IPS-NIHi7 (cell line): ENCODE data around the gene ZMYND10.

ENCODE experiments used
- DNase-seq: peaks from one replicate; pipeline ENCODE4 v3.0.0; 2012; ENCODE audit warnings: mixed read lengths; ENCODE audit errors: extremely low spot score

The ZMYND10 gene

DNA sequence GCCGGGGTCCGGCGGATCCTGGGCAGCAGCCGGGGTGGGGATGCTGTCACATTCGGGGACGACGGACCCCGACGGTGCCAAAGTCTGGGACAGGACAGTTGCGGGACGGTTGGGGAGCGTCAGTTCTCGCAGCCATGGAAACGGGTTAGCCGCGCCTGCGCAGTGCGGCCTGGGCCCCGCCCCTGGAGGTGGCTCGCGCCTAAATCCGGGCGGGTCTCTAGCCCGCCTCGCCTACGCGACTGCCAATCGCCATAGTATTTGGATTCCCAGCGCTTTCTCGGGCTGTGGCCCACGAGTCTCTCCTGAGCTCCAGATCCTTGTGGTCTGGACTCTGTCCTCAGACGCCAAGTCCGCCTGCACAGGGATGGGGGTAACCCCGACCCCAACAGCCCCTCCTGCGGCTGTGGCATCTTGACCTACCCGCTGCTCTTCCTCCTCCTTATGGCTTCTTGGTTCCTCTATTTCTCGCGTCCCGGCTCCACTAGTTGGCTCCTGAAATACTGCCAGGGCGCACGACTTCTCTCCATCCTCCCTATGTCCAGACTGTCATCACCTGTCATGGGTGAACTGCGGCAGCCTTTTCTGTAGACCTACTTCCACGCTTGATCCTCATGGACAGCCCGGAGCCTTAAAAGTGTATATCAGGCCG lies at the start of gene ZMYND10:
Gene ZMYND10 (minus strand): TSS at position 147 of the 649 bp plus-strand sequence. CDS start 153 bp downstream, outside the sequence.
- peak; percentile 93 for DNase-seq

DNA sequence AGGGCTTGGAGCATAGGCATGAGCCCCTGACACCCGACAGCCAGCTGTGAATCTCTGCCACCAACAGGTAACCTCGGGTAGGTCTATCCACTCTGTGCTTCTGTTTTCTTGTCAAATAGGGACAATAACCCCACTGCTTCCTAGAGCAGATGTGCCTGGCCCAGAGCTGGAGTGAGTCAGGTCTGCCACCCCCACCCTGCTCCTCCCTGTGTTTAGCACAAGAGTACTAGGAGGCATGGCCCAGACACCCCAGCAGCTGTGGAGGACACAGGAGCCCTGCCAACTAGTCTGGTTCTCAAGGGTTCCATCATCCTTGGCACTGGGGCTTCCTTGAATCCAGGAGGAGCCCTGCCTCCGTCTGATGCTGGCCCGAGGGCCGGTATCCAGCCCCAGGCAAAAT lies 47.5 kb upstream of the ZMYND10 start:
- no peak for DNase-seq

DNA sequence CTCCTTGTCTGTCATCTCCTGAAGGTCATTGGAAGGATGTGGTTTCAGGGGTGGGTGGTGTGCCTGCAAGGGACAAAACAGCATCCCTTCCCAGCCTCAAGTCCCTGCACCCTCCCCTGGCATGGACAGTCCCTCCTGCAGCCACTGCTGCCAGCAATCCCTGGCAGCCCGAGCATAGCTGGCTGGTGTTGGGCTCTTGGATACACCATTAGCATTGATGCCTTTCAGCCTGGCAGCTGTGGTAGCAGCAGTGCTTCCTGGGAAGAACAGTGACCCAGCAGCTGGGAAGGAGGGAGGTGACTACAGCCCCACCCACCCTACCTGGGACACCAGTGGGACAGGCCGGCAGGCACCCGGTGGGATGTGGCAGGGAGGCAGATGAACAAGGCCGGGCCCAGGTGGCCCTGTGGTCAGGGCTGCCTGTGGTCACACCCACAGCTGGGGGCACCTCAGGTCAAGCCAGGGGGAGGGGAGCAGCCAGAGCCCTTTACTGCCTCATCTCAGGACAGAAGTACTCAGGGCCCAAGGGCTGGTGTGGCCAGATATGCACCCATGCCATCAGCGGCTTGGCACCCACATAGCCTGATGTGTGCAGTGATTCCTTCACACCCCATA lies 46.7 kb upstream of the ZMYND10 start:
- no peak for DNase-seq

DNA sequence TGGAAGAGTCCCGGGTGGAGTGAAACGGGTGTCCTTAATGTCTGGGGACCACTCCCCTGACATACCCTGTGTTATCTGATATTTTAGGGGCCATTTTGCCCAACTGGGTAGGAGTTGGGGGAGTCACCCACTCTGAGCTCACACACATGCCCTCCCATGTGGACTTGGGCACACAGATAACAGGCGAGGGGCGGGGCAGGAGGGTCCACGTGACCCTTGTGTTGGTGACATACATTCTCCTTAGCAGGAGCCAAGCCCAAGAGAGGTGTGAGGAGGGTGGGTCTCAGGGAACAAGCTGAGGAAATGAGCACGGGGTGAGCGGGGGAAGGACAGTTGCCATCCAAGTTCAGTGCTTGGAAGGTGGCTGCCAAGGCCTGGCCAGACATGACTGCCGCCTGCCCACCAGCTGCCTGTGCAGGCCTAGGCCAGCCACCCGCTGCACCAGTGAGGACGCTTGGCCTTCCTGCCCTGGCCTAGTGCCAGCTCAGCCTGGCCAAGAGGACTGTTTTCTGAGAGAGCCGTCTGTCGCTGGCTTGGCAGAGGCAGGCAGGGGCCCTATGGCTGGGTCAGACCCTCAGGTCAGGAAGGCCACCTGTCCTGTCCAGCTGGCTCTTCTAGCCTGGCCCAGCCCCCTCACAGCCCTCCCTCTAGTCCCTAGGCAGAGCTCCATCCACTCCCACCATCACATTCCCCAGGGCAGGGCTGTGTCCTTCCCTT lies 45.1 kb upstream of the ZMYND10 start:
- DNase-seq = no peak

GRCh38 chr3:50389414-50389767 lies 43.9 kb upstream of the ZMYND10 start:
- DNase-seq = no peak

DNA sequence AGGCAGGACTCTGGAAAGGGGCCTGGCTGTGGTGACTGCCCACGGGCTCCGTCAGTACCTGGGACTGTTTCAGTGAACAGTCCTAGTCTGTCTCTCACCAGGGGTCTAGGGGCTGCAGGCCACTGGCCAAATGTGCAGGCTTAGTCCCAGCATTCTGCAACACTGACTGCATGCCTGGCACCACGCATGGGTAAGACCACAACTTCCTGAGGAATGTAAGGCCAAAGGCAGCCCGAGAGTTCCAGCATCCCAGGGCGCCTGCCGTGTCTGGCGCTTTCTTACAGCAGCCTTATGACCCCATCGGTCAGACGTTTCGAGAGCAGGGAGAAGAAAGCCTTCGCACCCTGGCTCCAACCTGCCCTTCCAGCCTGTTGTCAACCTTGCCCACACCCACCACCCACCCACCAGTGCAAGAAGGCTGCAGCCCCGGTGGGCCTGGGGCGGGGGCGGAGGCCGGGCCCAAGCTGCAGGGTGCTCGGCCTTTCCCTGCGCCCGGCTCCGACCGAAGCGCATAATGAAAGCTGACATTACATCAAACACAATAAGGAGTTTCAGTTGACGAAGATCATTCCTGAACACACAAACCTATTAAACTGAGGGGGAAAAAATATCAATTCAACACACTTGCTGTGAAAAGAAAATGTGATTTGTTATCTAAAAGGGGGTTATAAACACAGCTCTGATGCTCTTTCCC lies 43.3 kb upstream of the ZMYND10 start:
- no peak for DNase-seq

- DNase-seq = peak; percentile 88
Measured at GRCh38 chr3:50388016-50388719, 42.6 kb upstream of the ZMYND10 start.

DNA sequence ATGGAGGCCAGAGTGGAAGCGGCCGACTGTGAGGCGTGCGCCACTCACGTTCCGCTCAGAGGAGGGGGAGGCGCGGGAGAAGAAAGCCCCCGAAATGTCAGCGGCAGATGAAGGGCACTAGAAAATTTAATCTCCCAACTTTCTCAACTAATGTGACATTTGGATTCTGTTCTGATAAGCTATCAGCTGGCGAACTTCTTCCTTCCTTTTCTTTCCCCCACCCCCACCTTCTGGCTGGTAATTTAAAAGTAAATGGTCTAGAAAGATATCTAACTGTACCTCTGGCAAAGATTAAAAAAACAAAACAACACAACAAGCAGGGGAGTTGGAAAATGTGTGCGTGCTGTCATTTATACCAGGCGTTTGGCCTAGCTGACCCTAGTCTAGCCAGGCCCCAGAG lies 40.2 kb upstream of the ZMYND10 start:
- no peak for DNase-seq

GRCh38 chr3:50383750-50384149 lies 38.2 kb upstream of the ZMYND10 start:
- no peak for DNase-seq

DNA sequence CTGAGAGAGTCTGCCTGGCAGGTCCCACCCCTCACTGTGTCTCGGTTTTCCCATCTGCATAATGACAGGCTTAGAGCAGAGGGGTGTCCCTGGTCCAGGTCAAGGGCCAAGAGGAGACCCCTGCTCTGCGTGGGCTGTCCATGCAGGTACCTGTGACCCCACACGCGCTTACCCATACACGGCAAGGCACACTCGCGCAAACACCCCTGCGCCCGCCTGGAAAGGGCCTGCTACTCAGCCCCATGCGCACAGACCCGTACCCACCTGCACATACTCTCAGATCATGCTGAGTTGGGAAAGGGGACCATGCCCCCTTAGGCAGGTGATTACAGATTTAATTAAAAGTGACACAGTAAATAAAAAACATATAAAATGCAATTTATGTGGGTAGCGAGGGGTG lies 37.2 kb upstream of the ZMYND10 start:
- no peak for DNase-seq

DNA sequence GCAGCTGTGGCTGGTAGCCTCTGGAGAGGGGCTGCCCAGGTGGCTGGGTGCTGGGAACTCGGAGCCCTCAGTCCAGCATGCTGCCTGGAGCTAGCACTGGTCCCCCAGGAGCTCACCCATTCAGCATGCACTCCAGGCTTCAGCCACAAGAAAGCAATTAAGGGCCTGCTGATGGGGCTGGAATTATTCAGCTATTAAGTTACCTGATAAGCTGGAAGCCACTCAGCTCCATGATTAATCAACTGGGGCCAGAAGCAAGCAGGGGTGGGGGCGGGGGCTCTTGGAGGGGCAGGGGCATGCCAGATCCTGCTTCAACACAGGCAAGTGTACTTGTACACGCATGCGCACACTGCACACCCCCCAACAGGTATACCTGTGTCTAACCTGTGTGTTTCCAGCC lies 35.9 kb upstream of the ZMYND10 start:
- DNase-seq = no peak

- DNase-seq = no peak
Measured at GRCh38 chr3:50380405-50381085, 35.0 kb upstream of the ZMYND10 start.

DNA sequence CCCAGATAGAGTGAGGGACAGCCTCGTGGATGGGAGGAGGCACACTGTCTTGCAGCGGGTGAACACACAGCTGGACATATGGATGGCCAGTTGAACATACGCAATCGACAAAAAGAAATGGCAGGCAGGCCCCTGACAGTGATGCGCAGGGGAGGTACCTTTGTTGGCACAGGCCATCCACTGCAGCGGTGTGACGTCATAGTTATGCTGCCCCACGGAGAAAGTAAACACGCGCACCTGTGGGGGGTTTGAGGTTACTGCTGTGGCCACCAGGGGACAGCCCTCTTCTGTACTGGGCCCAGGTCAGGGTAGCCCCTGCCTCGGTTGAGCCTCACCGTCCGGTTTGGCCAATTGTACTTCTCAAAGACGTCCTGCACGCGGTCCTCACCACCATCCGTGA lies 33.2 kb upstream of the ZMYND10 start:
- DNase-seq = no peak

- peak; percentile 52 for DNase-seq
Measured at GRCh38 chr3:50378024-50378423, 32.5 kb upstream of the ZMYND10 start.

- DNase-seq = peak; percentile 76
Measured at GRCh38 chr3:50375258-50375931, 29.9 kb upstream of the ZMYND10 start.

GRCh38 chr3:50374363-50375257 lies 29.1 kb upstream of the ZMYND10 start:
- no peak for DNase-seq

DNA sequence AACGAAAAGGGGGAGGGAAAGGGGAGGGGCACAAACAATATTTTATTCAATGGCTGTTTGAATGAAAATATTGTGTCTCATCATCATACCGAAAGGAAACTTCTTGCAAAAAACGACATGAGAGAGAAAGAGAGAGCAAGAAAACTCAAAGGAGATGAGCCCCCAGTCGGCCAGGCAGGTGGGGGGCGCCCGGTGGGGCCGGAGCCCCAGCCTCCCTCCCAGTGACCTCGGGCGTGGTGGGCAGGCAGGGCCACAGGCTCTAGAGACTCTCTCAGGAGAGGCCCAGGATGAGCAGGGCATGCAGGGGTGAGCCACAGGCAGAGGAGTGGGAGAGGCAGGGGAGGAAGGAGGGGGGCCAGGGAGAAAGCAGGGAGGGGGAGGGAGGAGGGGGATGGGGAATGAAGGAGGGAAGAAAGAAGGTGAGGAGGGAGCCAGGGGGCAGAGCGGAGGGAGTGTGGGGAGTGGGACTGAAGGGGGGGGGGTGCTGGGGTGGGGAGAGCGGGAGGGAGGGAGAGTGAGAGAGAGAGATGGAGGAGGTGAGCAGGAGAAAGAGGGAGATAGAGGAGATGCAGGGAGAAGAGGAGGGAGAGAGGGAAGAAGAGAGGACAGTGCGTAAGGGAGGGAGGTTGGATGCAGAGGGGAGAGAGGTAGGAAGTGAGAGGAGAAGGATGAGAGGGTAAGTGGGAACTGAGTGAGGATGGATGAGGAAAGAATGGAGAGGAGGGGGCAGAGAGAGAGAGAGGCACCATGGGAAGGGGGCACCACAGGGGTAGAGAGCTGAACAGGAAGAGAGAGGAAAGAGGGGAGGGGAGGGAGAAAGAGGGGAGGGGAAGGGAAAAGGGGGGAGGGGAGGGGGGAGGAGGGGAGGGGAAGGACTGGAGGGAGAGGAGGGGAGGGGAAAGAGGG lies 27.9 kb upstream of the ZMYND10 start:
- DNase-seq = no peak

DNA sequence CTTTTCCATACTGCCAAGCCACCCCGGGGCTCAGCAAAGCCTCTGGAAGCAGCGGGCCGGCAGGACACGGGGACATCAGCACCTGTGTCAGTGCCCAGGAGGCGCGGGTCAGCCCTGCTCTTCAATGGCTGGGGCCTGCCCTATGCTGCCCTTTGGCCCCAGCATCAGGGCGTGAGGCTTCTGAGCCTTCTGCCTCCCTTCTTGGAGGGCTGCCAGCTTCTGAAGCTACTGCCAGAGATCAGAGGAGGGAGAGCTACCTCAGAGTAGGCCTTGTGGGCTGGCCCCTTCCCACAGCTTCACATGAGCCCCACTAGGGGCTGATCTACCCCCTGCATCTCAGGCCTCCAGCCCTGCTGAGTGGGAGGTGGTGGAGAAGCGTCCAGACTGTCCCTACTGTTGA lies 26.8 kb upstream of the ZMYND10 start:
- DNase-seq = no peak
